ENCODE results near the gene ALKBH4.
"Not testable (repeated sequence)": the region's sequence is repeated elsewhere in the genome, so short reads cannot be mapped to it uniquely, and the experiment has no call there.

ALKBH4 gene

GRCh38 chr7:102478314-102479208 lies 13.9 kb upstream of the ALKBH4 start, which contains the start of gene POLR2J:
Gene POLR2J (minus strand): TSS chr7:102478922. CDS start chr7:102478860, 62 bp downstream.
- DNase-seq (ENCODE audit: low read depth) = not testable (repeated sequence)

DNA sequence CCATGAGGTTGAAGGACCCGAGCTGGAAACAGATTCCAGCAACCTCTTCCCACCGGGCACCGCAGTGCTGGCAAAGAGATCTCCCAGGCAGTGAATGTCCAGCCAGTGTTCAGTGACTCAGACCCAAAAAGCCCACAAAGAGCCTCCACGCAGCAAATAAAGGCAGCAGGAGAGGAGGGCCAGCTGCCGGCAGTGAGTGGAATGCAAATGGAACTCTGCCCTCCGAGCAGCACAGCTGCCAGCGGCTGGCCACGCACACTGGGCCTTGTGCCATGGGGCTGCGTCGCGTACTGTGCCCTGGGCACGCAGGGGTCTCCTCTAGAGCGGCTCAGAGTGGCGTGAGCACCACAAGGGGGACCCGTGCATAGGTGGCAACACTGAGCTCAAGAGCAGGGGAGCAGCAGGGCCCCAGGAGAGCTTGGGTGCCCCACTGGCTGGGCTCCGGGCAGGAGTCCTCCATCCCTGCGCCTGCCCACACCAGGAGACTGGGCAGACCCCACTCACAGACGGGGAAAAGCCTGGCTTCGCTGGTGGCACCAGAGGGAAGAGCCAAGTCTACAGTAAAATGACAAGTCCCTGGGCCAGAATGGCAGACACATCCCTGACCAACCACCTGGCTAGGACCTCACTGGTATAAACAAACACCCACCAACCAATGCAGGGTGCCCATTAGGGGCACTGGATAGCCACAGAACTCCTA lies 10.2 kb upstream of the ALKBH4 start:
- not testable (repeated sequence) for DNase-seq (ENCODE audit: low read depth)

GRCh38 chr7:102474116-102474515 lies 9.5 kb upstream of the ALKBH4 start:
- not testable (repeated sequence) for DNase-seq (ENCODE audit: low read depth)

- DNase-seq (ENCODE audit: low read depth) = no peak
These were observed 8.8 kb upstream of the ALKBH4 start for GRCh38 chr7:102473271-102473991.

DNA sequence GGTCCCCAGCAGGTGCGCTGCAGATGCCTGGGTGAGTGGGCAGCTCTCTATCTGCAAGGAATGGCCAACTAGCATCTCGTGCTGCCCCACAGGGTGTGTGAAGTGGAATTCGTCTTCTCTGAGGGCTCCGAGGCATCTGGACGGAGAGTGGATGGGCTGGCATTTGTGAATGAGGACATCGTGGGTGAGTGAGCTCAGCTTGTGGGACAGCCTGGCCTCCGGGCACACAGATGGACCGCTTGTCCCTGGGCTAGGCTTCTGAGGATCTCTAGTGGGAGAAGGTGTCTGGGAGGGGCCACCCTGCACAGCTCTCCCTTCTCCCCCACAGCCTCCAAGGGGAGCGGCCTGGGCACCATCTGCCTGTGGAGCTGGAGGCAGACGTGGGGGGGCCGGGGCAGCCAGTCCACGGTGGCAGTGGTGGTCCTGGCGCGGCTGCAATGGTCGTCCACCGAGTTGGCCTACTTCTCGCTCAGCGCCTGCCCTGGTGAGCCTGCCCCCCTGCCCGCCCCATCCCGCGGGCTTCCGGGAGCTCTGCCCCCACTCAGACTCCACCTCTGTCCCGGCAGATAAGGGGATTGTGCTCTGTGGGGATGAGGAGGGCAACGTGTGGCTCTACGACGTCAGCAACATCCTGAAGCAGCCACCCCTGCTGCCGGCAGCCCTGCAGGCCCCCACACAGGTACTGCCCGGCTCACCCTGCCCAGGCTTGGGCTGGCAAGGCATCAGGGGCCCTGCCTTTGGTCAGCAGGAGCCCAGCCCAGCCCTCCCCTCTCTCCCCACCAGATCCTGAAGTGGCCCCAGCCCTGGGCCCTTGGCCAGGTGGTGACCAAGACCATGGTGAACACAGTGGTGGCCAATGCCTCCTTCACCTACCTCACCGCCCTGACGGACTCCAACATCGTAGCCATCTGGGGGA lies 7.7 kb upstream of the ALKBH4 start:
- DNase-seq (ENCODE audit: low read depth) = no peak

DNA sequence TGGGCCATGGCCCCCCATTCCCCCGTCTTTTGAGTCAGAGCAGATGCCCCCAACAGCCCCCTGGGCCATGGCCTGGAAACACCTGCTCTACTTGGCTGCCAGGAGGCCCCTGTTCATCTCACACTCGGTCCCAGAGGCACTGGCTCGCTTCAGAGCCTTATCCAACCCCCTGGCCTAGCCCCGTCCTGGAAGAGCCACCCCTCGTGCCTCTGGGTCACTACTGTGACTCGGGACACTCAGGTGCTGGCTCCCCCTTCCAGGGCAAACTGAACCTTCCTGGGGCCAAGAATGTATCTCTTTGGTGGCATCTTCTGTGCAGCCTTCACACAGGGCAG lies 7.1 kb upstream of the ALKBH4 start:
- no peak for DNase-seq (ENCODE audit: low read depth)

GRCh38 chr7:102469972-102470825 lies 5.5 kb upstream of the ALKBH4 start:
- DNase-seq (ENCODE audit: low read depth) = no peak

- DNase-seq (ENCODE audit: low read depth) = no peak
These were observed 4.8 kb upstream of the ALKBH4 start for GRCh38 chr7:102469351-102469971.

- DNase-seq (ENCODE audit: low read depth) = no peak
These were observed 4.1 kb upstream of the ALKBH4 start for GRCh38 chr7:102468478-102469350.

DNA sequence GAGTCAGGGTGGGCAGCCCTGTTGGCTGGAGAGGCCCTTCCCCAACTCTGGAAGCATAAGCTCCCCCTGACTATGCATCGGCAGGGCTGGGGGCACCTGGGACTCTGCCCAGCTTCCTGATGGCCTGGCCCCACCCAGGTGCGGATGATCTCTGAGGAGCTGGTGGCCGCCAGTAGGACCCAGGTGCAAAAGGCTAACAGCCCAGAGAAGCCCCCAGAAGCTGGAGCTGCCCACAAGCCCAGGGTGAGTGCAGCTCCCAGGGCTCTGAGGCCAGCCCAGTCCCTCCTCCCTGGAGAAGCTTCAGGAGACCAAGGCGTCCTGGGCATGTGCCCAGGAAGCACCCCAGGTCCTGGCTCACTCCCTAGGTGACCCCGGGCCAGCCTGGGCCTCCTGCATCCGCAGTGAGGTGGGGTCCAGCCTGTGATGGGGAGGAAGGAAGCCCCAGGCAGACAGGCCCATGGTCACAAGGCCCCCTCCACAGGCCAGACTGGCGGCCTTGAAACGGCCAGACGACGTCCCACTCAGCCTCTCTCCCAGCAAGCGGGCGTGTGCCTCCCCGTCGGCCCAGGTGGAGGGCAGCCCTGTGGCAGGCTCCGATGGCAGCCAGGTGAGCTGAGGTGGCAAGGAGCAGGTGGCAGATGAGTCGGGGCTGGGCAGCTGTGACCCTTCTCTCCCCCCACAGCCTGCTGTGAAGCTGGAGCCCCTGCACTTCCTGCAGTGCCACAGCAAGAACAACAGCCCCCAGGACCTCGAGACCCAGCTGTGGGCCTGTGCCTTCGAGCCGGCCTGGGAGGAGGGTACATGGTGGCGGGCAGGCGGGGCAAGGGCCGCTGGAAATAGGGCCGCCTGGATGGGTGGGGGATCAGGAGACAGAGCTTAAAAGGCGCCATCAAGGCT lies 3.2 kb upstream of the ALKBH4 start:
- DNase-seq (ENCODE audit: low read depth) = no peak

GRCh38 chr7:102466097-102466496 lies 1.4 kb upstream of the ALKBH4 start:
- no peak for DNase-seq (ENCODE audit: low read depth)

- no peak for DNase-seq (ENCODE audit: low read depth)
These were observed 654 bp downstream of the ALKBH4 start for GRCh38 chr7:102463841-102464576.

- DNase-seq (ENCODE audit: low read depth) = no peak
These were observed 4.2 kb downstream of the ALKBH4 start for GRCh38 chr7:102460467-102460866.

GRCh38 chr7:102459221-102459844 lies 5.3 kb downstream of the ALKBH4 start:
- DNase-seq (ENCODE audit: low read depth) = no peak

GRCh38 chr7:102457352-102457924 lies 7.2 kb downstream of the ALKBH4 start:
- DNase-seq (ENCODE audit: low read depth) = no peak

GRCh38 chr7:102456327-102456726 lies 8.3 kb downstream of the ALKBH4 start:
- DNase-seq (ENCODE audit: low read depth) = peak; percentile 24

DNA sequence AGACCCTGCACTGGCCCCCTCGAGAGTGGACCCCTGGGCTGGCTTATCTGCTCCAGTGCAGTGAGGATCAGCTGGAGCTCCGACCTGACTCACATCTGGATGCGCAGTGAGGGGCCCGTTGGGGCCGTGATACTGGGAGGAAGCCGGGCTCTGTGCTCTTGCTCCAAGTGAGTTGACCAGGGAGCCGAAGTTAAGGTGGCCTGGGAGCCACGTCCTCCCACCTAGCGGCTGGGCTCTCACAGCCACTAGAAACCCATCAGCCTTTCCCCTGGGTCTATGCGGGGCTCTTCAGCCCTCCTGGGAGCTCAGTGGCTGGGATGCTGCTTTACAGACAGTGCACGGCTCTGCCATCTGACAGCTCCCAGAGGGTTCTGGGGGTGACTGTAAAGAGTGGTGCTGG lies 9.1 kb downstream of the ALKBH4 start:
- no peak for DNase-seq (ENCODE audit: low read depth)

Data from non-pigmented ciliary epithelial cell (primary cell).